Keratinocyte (primary cell): ENCODE results near the gene MMAB.

Source experiments
- CTCF ChIP-seq, 3 experiments: IDR thresholded peaks in 1 of 3; conservative IDR thresholded peaks in 1 of 3; optimal IDR thresholded peaks in 1 of 3; 2 replicates in 2 of 3; 3 replicates in 1 of 3; pipeline versions ENCODE3 to v1.5.1; 2011; ENCODE audit warnings: low read length in 3 of 3, mild to moderate bottlenecking in 3 of 3, moderate library complexity in 2 of 3, control low read depth in 1 of 3, inconsistent platforms in 1 of 3; ENCODE audit not compliant: insufficient read depth in 2 of 3; ENCODE audit errors: extremely low read depth in 1 of 3
- EZH2 ChIP-seq: IDR thresholded peaks from one replicate; pipeline ENCODE4 v1.6.1; 2012; ENCODE audit warnings: inconsistent platforms, mild to moderate bottlenecking, low read length, moderate library complexity

GRCh38 chr12:109542014-109542413, 31.3 kb downstream of the MMAB start:
- TF ChIP-seq CTCF (optimal IDR thresholded peaks at IDR 0.05 in 1 of 3, IDR thresholded peaks at IDR 0.05 in 1 of 3, conservative IDR thresholded peaks at IDR 0.05 in 1 of 3; ENCODE audit: extremely low read depth in 1 of 3, insufficient read depth in 2 of 3, low read length in 3 of 3) = no peak
- TF ChIP-seq EZH2 = no peak
